Measurements from ENCODE around the gene YPEL1. TPM values are rescaled to one million over a fixed set of nuclear protein-coding genes. Genes with fewer than 3 reads are reported as not detected.

The YPEL1 gene
- total RNA-seq, 1 donor: 2.2 TPM

DNA sequence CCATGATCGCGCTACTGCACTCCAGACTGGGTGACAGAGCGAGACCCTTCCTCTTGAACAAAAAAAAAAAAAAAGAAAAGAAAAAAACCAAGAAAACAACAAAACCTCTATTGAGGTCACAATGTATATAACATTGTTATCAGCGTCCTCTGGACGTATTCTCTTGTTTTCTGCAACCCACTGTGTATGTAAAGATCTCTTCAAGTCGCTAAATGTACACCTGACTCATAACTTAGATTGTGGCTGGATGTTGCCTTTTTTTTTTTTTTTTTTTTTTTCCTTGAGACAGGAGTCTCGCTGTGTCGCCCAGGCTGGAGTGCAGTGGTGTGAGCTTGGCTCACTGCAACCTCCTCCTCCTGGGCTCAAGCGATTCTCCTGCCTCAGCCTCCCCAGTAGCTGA, 1.4 kb upstream of the YPEL1 start:
- Histone ChIP-seq H4K20me1 (ENCODE audit: insufficient read depth, low read length) (no peaks in the 10 kb centered on the region), H3K27me3 (ENCODE audit: insufficient read depth, low read length) (peaks cover 25% of the 10 kb centered on the region), H3K9me3 (ENCODE audit: low read depth, low read length) (no peaks in the 10 kb centered on the region), H2AFZ (ENCODE audit: low read length) (no peak overlapping the region), H3K4me2 (ENCODE audit: insufficient read depth, low read length) (no peak overlapping the region), H3K27ac (ENCODE audit: low read depth, low read length) (no peak overlapping the region), H3K4me3 (ENCODE audit: insufficient read depth, low read length) (no peak overlapping the region), H3K36me3 (ENCODE audit: insufficient read depth, low read length) (no peaks in the 10 kb centered on the region), H3K79me2 (ENCODE audit: insufficient read depth, low read length) (no peaks in the 10 kb centered on the region), H3K4me1 (ENCODE audit: insufficient read depth, low read length) (peaks cover 8% of the 10 kb centered on the region)
- DNase-seq (ENCODE audit: insufficient read length, low spot score, missing footprints): no peak
- TF ChIP-seq, protein P1, sequence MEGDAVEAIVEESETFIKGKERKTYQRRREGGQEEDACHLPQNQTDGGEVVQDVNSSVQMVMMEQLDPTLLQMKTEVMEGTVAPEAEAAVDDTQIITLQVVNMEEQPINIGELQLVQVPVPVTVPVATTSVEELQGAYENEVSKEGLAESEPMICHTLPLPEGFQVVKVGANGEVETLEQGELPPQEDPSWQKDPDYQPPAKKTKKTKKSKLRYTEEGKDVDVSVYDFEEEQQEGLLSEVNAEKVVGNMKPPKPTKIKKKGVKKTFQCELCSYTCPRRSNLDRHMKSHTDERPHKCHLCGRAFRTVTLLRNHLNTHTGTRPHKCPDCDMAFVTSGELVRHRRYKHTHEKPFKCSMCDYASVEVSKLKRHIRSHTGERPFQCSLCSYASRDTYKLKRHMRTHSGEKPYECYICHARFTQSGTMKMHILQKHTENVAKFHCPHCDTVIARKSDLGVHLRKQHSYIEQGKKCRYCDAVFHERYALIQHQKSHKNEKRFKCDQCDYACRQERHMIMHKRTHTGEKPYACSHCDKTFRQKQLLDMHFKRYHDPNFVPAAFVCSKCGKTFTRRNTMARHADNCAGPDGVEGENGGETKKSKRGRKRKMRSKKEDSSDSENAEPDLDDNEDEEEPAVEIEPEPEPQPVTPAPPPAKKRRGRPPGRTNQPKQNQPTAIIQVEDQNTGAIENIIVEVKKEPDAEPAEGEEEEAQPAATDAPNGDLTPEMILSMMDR (IDR thresholded peaks at IDR 0.05; ENCODE audit: extremely low read depth, low read depth, low read length): no peak

DNA sequence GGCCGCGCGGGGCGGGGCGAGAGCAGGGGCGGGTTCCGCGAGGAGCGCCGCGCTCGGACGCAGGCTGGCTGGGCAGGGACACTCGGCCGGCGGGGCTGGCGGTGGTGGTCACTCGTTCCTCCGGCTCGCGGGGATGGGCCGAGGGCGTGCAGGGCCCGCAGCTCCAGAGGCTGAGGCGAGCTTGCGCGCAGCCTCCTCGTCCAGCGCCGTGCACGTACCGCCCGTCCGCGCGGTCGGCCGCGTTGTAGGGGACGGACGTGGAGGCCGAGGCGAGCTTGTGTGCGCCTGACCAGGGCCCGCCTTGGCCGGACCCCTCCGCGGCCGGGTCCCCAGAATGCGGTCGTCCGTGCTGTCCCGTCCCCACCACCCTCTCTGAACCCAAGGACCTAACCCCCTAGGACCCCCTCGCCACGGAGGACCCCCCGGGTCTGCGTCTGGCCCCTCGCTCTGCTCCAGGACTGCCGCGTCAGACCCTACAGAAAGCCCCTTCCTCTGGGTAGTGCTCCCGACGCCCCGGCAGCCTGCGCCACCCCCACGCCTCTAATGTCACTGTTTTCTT, 569 bp upstream of the YPEL1 start:
- H3K79me2 ChIP-seq (ENCODE audit: insufficient read depth, low read length): no peaks in the 10 kb centered on the region
- H3K4me3 ChIP-seq (ENCODE audit: insufficient read depth, low read length): peak overlapping the region; percentile 67
- peaks cover 8% of the 10 kb centered on the region for H3K4me1 ChIP-seq (ENCODE audit: insufficient read depth, low read length)
- TF ChIP-seq, protein P1 (IDR thresholded peaks at IDR 0.05; ENCODE audit: extremely low read depth, low read depth, low read length): no peak
- no peaks in the 10 kb centered on the region for H4K20me1 ChIP-seq (ENCODE audit: insufficient read depth, low read length)
- H3K4me2 ChIP-seq (ENCODE audit: insufficient read depth, low read length): peak overlapping the region; percentile 74
- peak overlapping the region; percentile 78 for H2AFZ ChIP-seq (ENCODE audit: low read length)
- H3K9me3 ChIP-seq (ENCODE audit: low read depth, low read length): no peaks in the 10 kb centered on the region
- peaks cover 25% of the 10 kb centered on the region for H3K27me3 ChIP-seq (ENCODE audit: insufficient read depth, low read length)
- no peak overlapping the region for H3K27ac ChIP-seq (ENCODE audit: low read depth, low read length)
- H3K36me3 ChIP-seq (ENCODE audit: insufficient read depth, low read length): no peaks in the 10 kb centered on the region
- no peak for DNase-seq (ENCODE audit: insufficient read length, low spot score, missing footprints)

DNA sequence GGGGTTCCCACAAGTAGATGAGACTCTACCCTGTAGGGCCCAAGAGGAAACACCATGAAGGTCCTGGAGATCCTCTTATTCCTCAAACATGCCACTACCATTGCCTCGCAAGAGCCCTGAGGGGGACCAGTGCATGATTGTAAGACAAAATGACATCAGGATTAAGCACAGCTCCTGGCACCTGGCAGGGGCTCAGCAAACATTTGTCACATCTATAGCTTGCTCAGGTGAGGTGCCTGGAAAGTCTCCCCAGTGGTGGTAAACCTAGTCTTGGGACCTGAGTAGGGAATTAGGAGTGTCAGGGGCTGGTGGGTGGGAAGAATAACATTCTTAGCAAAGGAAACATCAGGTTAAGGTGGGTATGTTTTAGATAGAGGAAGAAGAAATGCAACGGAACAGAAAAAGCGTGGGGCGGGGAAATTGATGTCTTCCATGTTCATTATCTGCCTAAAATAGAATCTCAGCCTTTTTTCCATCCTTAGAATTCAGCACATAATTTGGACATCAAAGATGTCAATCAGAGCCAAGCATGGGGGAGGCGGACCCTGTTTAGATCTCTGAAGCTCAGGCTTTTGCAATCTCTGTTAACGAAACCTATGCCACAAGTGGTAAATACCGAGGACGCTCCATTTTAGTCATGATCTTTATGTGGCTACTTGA, 924 bp downstream of the YPEL1 start:
- H3K79me2 ChIP-seq (ENCODE audit: insufficient read depth, low read length): no peaks in the 10 kb centered on the region
- peaks cover 8% of the 10 kb centered on the region for H3K4me1 ChIP-seq (ENCODE audit: insufficient read depth, low read length)
- DNase-seq (ENCODE audit: insufficient read length, low spot score, missing footprints): no peak
- H2AFZ ChIP-seq (ENCODE audit: low read length): peak overlapping the region; percentile 66
- no peaks in the 10 kb centered on the region for H3K9me3 ChIP-seq (ENCODE audit: low read depth, low read length)
- H4K20me1 ChIP-seq (ENCODE audit: insufficient read depth, low read length): no peaks in the 10 kb centered on the region
- TF ChIP-seq, protein P1 (IDR thresholded peaks at IDR 0.05; ENCODE audit: extremely low read depth, low read depth, low read length): no peak
- peaks cover 25% of the 10 kb centered on the region for H3K27me3 ChIP-seq (ENCODE audit: insufficient read depth, low read length)
- H3K27ac ChIP-seq (ENCODE audit: low read depth, low read length): no peak overlapping the region
- no peaks in the 10 kb centered on the region for H3K36me3 ChIP-seq (ENCODE audit: insufficient read depth, low read length)
- H3K4me2 ChIP-seq (ENCODE audit: insufficient read depth, low read length): peak overlapping the region; percentile 85
- H3K4me3 ChIP-seq (ENCODE audit: insufficient read depth, low read length): peak overlapping the region; percentile 68

DNA sequence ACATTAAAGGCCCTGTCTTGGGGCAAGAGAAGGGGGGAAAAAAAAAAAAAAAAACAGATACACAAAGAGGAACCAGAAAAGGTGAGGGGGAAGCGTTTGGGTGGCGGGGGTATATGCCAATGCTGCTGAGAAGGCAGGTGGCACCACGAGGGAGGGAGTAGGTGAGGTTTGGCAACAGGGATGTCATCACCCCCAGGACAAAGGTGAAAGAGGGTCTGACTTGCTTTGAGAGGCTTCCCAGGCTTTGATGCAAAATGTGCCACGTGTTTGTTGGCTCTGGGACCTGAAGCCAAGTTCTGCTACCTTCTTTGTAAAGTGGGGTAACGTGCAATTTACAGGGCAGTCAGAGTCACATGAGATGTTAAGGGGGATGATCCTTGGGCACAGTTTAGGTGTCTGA, 4.1 kb downstream of the YPEL1 start:
- H3K79me2 ChIP-seq (ENCODE audit: insufficient read depth, low read length): no peaks in the 10 kb centered on the region
- H3K4me1 ChIP-seq (ENCODE audit: insufficient read depth, low read length): peaks cover 8% of the 10 kb centered on the region
- no peak overlapping the region for H2AFZ ChIP-seq (ENCODE audit: low read length)
- no peaks in the 10 kb centered on the region for H3K9me3 ChIP-seq (ENCODE audit: low read depth, low read length)
- TF ChIP-seq, protein P1 (IDR thresholded peaks at IDR 0.05; ENCODE audit: extremely low read depth, low read depth, low read length): no peak
- no peak overlapping the region for H3K4me3 ChIP-seq (ENCODE audit: insufficient read depth, low read length)
- no peak overlapping the region for H3K4me2 ChIP-seq (ENCODE audit: insufficient read depth, low read length)
- no peak for DNase-seq (ENCODE audit: insufficient read length, low spot score, missing footprints)
- no peaks in the 10 kb centered on the region for H4K20me1 ChIP-seq (ENCODE audit: insufficient read depth, low read length)
- H3K36me3 ChIP-seq (ENCODE audit: insufficient read depth, low read length): no peaks in the 10 kb centered on the region
- H3K27ac ChIP-seq (ENCODE audit: low read depth, low read length): no peak overlapping the region
- H3K27me3 ChIP-seq (ENCODE audit: insufficient read depth, low read length): peaks cover 22% of the 10 kb centered on the region
